AG08395 (cell line): ENCODE measurements around the gene OR1I1.
"Not testable (repeated sequence)": the region's sequence is repeated elsewhere in the genome, so short reads cannot be mapped to it uniquely, and the experiment has no call there.

Source experiments
- DNase-seq: peaks from one replicate; pipeline ENCODE4 v3.0.0; 2012; ENCODE audit warnings: mixed read lengths, low spot score

OR1I1 gene

DNA sequence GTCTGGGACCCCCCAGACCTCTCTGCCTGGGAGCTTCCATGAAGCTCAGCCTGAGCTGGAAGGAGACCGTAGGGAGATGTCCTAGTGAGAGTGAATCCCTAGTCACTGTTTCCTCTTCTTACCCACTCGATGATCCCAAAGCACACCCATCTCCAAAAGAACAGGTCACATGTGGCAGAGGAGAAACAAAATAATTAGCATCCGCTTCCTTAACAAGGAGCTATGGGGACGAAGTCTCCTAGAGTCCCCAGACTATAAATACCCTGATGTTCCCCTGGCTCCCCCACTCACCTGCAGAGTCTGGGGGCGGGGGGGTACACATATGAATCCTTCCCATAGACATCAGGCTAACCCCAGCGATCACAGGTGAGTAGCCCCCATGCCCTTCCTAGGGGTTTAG lies at the start of gene OR1I1:
TSS of gene OR1I1 (plus strand) at position 301 of the 400 bp plus-strand sequence. CDS start 4,855 bp downstream, outside the sequence.
- no peak for DNase-seq

GRCh38 chr19:15035795-15036311 lies 46.2 kb upstream of the OR1I1 start:
- DNase-seq = no peak

- no peak for DNase-seq
Observed at GRCh38 chr19:15037586-15037985, 44.4 kb upstream of the OR1I1 start.

GRCh38 chr19:15038294-15038693 lies 43.7 kb upstream of the OR1I1 start:
- no peak for DNase-seq

GRCh38 chr19:15042003-15042402 lies 40.0 kb upstream of the OR1I1 start:
- no peak for DNase-seq

GRCh38 chr19:15042826-15043225 lies 39.2 kb upstream of the OR1I1 start:
- no peak for DNase-seq

- DNase-seq = no peak
Observed at GRCh38 chr19:15045506-15045905, 36.5 kb upstream of the OR1I1 start.

DNA sequence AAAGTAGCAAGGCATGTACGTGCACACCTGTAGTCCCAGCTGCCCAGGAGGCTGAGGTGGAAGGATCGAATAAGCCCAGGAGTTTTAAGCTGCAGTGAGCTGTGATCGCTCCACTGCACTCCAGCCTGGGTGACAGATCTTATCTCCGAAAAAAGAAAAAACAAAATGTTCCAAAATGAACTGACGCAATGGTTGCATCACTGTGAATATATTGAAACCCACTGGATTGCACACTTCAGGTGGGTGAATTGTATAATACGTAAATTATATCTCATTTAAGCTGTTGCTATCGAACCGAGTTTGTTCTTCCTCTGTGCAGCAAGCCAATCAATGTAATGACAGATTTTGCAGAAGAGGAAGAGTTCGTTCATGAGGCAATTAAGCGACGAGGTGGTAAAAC lies 34.3 kb upstream of the OR1I1 start:
- no peak for DNase-seq

GRCh38 chr19:15048128-15048527 lies 33.9 kb upstream of the OR1I1 start:
- no peak for DNase-seq

DNA sequence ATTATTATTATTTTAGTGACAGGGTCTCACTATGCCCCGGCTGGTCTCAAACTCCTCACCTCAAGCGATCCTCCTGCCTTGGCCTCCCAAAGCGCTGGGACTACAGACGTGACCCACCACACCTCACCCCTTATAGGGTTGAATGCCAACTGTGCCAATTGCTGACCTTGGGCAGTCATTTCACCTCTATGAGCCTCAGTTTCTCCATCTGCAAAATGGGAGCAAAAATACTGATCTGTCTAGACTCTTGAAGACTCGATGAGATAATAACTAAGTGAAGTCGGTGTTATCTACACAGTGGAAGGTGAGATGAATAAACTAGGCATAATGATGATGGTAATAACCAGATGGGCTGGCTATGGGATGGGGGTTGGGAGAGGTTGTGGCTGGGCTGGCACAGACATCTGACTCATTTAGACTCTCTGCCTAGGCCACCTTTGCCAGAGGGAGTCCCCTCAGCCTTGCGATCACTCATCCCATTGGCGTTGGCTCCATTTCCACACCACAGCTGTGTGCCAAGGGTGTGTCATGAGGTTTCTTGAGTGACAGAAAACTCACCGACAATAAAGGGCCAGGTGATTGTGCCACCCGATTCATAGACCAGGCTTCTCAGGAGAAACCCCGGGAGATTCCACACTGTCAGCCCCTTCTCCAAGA lies 33.0 kb upstream of the OR1I1 start, which contains the start of gene CASP14:
TSS of gene CASP14 (plus strand) at position 596 of the 657 bp plus-strand sequence. CDS start 2,772 bp downstream, outside the sequence.
- no peak for DNase-seq

DNA sequence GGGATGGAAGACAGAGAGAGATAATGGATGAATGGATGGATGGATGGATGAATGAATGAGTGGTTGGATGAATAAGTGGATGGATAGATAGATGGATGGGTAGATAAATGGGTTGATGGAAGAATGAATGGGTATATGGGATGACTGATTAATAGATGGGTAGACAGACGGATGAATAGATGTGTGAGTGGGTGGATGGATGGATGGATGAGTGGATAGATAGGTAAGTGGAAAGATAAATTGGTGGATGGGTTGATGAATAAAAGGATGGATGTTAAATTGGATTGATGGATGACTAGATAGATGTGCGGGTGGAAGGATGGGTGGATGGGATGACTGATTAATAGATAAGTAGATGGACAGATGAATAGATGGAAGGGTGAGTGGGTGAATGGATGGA lies 31.4 kb upstream of the OR1I1 start:
- DNase-seq = no peak

DNA sequence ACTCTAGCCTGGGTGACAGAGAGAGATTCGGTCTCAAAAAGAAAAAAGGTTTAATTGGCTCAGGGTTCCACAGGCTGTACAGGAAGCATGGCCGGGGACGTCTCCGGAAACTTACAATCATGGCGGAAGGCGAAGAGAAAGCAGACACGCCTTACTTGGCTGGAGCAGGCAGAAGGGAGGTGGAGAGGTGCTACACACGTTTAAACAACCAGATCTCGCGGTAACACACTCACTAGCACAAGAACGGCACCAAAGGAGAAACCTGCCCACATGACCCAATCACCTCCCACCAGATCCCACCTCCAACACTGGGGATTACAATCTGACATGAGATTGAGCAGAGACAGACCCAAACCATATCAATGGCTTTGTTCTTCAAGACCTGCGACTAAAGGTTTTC lies 20.0 kb upstream of the OR1I1 start:
- DNase-seq = no peak

GRCh38 chr19:15070386-15070785 lies 11.6 kb upstream of the OR1I1 start:
- not testable (repeated sequence) for DNase-seq

DNA sequence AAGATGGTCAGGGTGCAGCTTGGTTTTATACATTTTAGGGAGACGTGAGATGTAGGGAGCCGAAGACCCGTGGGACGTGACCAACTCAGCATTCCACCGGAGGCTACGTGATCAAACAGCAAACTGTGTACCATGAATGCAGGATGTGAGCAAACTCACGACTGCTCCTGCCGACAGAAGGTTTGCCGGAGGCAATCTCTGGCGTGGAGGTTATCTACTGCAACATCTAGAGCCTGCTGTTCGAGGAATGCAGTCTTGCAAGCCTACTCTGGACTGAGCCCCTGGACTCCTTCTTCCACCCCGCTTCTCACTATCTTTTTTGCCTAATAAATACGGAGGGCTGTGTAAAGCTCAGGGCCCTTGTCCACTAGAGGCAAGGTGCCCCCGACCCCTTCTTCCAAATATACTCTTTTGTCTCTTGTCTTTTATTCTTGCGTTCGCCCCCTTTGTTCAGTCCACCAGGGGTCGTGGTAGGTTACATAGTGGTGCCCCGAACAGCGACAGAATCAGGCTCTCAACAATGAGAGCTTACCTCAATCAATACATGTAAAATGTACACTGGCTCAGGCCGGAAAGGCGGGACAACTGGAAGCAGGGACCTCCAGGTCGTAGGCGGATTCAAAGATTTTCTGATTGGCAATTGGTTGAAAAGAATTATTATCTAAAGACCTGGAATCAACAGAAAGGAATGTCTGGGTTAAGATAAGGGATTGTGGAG lies 8.9 kb upstream of the OR1I1 start:
- no peak for DNase-seq

DNA sequence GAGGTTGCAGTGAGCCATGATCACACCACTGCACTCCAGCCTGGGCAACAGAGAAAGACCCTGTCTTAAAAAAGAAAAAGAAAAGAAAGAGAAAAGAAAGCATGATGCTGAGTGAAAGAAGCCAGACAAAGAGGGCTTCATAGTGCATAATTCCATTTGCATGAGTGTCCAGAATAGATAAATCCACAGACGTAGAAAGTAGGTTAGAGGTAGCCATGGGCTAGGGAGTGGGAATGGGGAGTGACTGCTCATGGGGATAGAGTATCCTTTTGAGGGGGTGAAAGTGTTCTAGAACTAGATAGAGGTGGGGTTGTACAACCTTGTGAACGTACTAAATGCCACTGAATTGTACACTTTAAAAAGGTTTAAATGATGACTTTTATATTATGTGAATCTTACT lies 7.6 kb upstream of the OR1I1 start:
- DNase-seq = no peak

- DNase-seq = no peak
Observed at GRCh38 chr19:15075806-15076205, 6.2 kb upstream of the OR1I1 start.

- DNase-seq = not testable (repeated sequence)
Observed at GRCh38 chr19:15080002-15080401, 2.0 kb upstream of the OR1I1 start.

DNA sequence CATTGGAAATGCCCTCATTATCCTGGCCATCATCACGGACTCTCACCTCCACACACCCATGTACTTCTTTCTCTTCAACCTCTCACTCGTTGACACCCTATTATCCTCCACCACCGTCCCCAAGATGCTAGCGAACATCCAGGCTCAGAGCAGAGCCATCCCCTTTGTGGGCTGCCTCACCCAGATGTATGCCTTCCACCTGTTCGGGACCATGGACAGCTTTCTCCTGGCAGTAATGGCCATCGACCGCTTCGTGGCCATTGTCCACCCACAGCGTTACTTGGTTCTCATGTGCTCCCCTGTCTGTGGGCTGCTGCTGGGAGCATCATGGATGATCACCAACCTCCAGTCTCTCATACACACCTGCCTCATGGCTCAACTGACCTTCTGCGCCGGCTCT lies 5.2 kb downstream of the OR1I1 start:
- no peak for DNase-seq

- DNase-seq = peak; percentile 51
Observed at GRCh38 chr19:15091918-15092753, 10.1 kb downstream of the OR1I1 start.

DNA sequence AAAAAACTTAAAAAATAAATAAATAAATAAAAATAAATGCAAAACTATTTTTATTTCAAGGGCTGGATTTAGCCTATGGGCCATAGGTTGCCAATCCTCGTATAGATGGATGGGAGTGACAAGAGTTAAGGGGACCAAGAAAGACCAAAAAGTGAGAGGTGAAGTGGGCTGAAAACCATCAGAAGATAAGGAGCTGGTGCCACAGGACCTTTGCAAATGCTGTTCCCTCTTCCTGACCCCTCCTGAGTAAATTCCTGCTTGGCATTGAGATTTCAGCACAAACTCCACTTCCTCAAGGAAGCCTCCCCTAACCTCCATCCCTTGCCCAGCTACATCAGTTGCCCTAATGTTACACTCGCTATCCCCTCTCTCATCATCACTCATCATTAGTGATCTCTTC lies 11.0 kb downstream of the OR1I1 start:
- DNase-seq = no peak

DNA sequence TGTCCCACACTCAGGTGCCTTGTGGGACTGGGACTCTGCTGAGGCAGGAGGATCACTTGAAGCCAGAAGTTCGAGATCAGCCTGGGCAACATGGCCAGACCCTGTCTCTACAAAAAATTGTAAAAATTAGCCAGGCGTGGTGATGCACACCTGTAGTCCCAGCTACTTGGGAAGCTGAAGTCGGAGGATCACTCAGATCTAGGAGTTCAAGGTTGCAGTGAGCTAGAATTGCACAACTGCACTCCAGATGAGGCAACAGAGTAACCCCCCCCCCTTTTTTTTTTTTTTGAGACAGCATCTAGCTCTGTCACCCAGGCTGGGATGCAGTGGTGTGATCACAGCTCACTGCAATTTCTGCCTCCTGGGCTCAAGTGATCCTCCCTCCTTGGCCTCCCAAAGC lies 14.2 kb downstream of the OR1I1 start:
- no peak for DNase-seq

GRCh38 chr19:15097980-15098379 lies 16.0 kb downstream of the OR1I1 start:
- not testable (repeated sequence) for DNase-seq
